ENCODE results near the gene ABAT.
"Not testable (repeated sequence)": the region's sequence is repeated elsewhere in the genome, so short reads cannot be mapped to it uniquely, and the experiment has no call there.

ABAT gene

GRCh38 chr16:8751481-8752311, 77.3 kb downstream of the ABAT start:
- no peak for DNase-seq

GRCh38 chr16:8752706-8753105, 78.3 kb downstream of the ABAT start:
- no peak for DNase-seq

- no peak for DNase-seq
These were observed 79.1 kb downstream of the ABAT start for GRCh38 chr16:8753416-8754054.

GRCh38 chr16:8756755-8757154, 82.3 kb downstream of the ABAT start:
- DNase-seq, result no peak

DNA sequence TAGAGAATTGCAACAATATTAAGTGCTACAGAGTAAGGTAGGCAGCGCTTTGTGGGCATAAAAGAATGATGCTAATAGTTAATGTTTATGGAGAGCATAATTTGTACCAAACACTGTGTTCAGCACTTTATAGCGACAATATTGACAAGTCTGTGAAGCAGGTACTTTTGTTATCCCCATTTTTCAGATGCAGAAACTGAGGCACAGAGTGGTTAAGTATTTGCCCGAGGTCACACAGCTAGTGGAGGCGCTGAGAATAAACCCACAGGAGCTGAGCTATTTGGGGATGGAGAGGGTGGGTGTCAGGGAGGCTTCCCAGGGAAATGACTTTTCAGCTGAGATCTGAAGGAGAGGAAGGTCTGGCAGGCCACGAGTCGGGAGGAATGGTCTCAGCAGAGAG, 83.6 kb downstream of the ABAT start:
- DNase-seq, result no peak

DNA sequence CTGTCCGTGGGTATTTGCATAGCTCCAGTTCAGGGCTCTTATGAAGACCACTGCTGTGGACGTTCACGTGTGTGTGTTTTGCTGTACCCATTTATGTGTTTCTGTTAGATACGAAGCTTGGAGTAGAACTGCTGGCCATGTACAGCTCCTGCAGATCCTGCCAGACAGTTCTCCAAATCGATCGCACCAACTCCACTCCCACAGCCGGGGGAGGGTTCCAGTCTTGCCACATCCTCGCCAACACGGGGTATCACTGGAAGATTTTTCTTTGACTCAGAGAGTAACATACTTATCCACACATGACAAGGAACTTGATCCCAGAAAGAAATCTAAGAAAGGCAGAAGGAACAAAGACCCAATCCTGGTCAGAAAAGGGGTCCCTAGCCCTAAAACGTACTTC, 85.6 kb downstream of the ABAT start:
- DNase-seq, result no peak

DNA sequence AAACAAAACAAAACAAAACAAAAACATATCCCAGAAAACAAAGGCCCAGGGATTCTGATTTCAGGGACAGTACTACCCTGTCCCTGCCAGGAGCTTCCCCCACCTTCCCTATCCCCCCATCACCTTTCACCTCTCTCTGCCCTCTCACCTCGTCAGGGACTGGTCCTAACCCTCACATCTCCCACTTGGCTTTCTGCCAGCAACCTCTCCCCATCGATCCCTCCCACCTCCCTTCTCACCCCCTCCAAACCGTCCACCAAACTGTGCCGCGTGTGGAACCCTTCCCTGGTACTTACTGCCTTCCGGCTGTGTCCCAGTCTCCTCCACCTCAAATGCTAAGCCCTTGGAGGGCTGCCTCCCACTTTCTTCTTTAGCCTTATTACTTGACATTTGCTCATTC, 86.7 kb downstream of the ABAT start:
- no peak for DNase-seq

- no peak for DNase-seq
These were observed 87.8 kb downstream of the ABAT start for GRCh38 chr16:8762254-8762653.

- no peak for DNase-seq
These were observed 88.7 kb downstream of the ABAT start for GRCh38 chr16:8763083-8763482.

DNA sequence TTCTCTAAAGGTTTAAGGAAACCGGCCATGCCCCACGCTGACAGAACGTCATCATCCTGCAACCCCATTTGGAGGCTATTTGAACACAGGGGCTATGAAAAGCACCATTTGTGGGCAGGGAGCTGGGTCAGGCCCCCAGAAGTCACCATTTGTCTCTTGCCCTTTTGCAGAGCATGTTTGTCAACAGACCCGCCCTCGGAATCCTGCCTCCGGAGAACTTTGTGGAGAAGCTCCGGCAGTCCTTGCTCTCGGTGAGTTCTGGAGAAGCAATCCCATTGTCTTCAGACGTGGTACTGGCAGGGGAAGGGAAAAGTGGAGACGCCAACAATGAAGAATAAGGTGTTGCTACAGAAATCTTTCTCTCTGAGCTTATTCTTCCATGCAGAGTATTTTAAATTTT, 89.5 kb downstream of the ABAT start:
- no peak for DNase-seq

GRCh38 chr16:8764525-8765250, 90.3 kb downstream of the ABAT start:
- DNase-seq, result no peak

DNA sequence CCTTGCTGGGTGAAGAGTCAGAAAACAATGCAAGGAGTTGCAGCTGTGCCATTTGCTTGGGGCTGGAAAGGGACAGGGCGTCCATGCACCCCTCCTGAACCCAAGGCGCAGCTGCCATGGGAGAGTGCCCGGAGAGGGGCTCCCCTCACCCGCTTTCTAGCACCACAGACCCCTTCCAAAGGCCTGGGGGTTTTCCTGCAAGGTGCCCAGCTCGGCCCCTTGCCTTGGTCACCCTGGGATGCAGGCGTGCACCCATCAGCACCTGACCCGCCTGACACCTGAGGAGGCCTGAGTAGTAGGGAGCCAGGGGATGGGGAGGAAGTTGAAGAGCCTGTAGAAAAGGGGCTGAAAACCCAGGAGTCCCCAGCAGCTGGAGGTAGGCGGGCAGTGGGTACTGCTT, 92.8 kb downstream of the ABAT start:
- no peak for DNase-seq

DNA sequence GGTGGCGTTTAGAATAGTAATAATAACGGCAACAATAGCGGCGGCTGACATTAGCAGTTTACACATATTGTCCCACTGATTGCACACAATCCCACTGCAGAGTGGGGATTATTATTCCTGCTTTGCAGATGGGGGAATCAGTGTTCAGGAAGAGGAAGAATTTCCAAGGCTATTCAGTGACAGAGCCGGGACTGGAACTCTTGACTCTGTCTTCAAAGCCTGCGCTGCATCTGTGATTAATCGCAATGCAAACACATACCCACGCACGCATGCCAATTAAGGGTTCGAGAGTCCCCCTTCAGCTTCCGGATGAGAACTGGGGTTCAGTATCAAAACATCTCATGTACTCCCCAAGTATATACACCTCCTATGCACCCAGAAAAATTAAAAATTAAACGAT, 93.9 kb downstream of the ABAT start:
- no peak for DNase-seq

- no peak for DNase-seq
These were observed 94.3 kb downstream of the ABAT start for GRCh38 chr16:8768692-8769091.

- DNase-seq, result no peak
These were observed 99.1 kb downstream of the ABAT start for GRCh38 chr16:8773537-8773936.

DNA sequence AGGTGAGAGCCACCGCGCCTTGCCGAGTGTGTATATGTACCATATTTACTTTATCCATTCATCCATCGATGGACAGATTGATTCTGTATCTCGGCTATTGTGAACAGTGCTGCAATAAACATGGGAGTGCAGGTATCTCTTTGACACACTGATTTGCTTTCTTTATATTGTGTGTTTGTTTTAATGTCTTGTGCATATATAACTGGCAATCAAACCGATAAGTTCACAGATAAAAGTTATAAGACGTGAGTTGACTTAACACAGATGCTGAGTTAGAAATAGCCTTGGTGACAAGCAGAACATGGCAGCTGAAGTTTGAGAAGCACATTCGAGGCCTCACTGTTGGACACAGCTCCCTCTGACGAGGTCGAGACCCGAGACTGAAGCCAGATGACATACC, 99.8 kb downstream of the ABAT start:
- DNase-seq, result no peak

GRCh38 chr16:8775359-8775758, 100.9 kb downstream of the ABAT start:
- no peak for DNase-seq

- no peak for DNase-seq
These were observed 101.7 kb downstream of the ABAT start for GRCh38 chr16:8776129-8776584.

- no peak for DNase-seq
These were observed 102.8 kb downstream of the ABAT start for GRCh38 chr16:8777217-8777616.

DNA sequence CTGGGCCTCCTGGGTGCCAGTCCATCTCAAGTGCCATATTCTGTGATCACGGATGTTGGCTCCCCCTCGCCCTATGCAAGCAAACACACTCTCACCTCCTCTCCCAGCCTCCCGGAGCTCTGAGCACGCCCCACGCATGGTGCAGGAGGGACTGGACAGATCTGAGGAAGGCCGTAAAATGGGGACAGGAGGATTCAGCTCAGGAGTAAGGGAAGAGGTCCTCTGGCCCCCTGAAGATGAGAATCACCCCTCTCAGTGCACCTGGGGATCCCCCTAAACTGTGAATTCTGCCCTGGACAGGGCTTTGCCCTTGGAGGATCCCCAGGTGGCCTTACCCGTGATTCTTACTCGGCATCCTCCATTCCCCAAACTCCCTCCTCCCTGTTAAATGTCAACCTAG, 107.4 kb downstream of the ABAT start:
- no peak for DNase-seq

DNA sequence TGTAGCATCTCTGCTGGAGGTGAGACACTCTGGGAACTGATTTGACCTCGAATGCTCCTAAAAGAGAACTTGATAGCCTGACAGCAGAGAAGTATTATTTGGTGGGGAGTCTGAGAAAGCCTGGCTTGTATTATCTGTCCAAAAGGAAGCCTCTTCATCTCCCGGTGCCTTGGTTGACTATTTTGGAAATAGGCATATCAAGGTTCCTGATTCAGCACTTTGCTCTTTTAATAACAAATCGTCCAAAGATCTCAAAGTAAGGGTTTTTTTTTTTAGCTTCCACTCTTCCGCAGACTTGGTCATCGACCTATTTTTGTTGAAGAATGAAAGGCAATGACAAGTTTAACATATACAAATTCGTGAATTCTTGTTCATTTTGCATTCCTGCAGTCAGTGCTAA, 108.3 kb downstream of the ABAT start:
- DNase-seq, result no peak

- DNase-seq, result no peak
These were observed 111.0 kb downstream of the ABAT start for GRCh38 chr16:8785408-8785807.

DNA sequence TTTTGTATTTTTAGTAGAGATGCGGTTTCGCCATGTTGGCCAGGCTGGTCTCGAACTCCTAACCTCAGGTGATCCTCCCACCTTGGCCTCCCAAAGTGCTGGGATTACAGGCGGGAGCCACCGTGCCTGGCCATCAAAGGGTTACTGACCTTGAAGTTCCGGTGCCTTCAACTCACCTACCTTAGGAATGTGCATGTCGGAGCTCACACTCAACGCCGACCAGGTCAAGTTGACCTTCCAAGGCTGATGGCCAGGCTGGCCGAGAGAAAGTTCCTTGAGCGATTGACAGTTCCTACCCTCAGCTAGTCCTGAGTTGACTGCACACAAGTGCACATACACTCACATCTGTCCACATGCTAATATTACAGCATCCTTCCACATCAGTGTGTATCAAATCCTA, 111.9 kb downstream of the ABAT start:
- not testable (repeated sequence) for DNase-seq

DNA sequence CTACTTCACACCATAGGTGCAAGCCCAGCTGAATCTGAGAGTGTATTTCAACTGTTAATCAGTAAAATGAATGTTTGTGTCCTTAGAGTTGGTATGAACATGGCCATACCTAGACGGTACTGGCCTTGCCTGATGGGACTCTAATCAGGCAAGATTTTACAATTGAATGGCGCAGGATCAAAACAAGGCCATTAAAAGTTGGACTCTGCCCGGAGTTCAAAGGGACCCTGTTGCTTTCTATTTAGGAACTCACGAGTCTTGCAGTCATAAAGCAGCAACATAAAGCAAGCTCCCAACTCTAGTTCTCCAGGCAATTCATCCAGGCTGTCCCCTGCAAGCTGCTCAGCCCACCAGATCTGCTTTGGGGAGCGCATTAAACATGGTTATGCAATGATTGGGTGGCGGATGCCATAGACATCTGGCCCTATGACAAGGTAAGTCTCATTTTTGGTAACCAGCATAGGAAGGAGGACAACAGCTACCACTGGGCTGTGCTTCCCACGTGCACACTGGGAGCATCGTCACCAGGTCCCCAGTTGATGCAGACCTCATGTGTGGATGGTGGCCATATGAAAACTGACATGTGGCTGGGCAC, 114.3 kb downstream of the ABAT start:
- DNase-seq, result no peak
